IMR-90 (cell line): ENCODE results near the gene NEDD1. TPM values are rescaled to one million over a fixed set of nuclear protein-coding genes. Genes with fewer than 3 reads are reported as not detected.

Source experiments
- ATAC-seq: fragments of 200-7000 bp; cut with Tn5 transposase; 2 replicates; pipeline ENCODE4 v1.9.1; 2020; ENCODE audit warnings: low read depth, mild to moderate bottlenecking, moderate library complexity
- BruUV-seq: library from RNA; stranded (reverse); fragments of 400-500 nt; replicated peaks from 2 replicates; lab custom pipeline; 2021; lab: Mats Ljungman, UMichigan
- CTCF ChIA-PET: fragments of 300-600 bp; formaldehyde crosslinking; extraction: SDS; loops from one replicate; lab custom pipeline; 2021; ENCODE audit warnings: antibody characterized with exemption; lab: Yijun Ruan, JAX
- POLR2A ChIA-PET: fragments of 300-600 bp; sonication (Branson Sonifier 250); formaldehyde crosslinking; loops from one replicate; lab custom pipeline; 2022; ENCODE audit warnings: antibody characterized with exemption; ENCODE audit not compliant: unreplicated experiment; lab: Charles Lee
- DNase-seq: peaks from one replicate; pipeline ENCODE4 v3.0.0; 2013
- H2AFZ ChIP-seq: replicated peaks from 2 replicates; pipeline ENCODE3; 2013; ENCODE audit warnings: low read length, mild to moderate bottlenecking; ENCODE audit not compliant: poor library complexity
- H2AK5ac ChIP-seq: 2 replicates; pipeline ENCODE4 v1.6.1; 2013; ENCODE audit warnings: low read depth, low read length, inconsistent platforms
- H2AK9ac ChIP-seq: replicated peaks from 2 replicates; pipeline ENCODE3; 2013; ENCODE audit warnings: mild to moderate bottlenecking, low read depth, low read length, moderate library complexity; ENCODE audit not compliant: poor library complexity
- H2BK120ac ChIP-seq: 2 replicates; pipeline ENCODE4 v1.6.1; 2013; ENCODE audit warnings: low read depth, low read length, inconsistent platforms
- H2BK15ac ChIP-seq: 3 replicates; pipeline ENCODE4 v1.6.1; 2013; ENCODE audit warnings: low read depth, low read length, inconsistent platforms
- H2BK20ac ChIP-seq: 2 replicates; pipeline ENCODE4 v1.6.1; 2013; ENCODE audit warnings: low read depth, mild to moderate bottlenecking, inconsistent platforms, low read length, moderate library complexity
- H2BK5ac ChIP-seq: 2 replicates; pipeline ENCODE4 v1.6.1; 2013; ENCODE audit warnings: mild to moderate bottlenecking, low read depth, low read length, inconsistent platforms; ENCODE audit not compliant: poor library complexity, severe bottlenecking
- H3K14ac ChIP-seq: replicated peaks from 2 replicates; pipeline ENCODE4 v1.6.1; 2013; ENCODE audit warnings: low read depth, low read length, inconsistent platforms
- H3K18ac ChIP-seq: 2 replicates; pipeline ENCODE4 v1.6.1; 2013; ENCODE audit warnings: low read depth, low read length, control low read depth
- H3K23ac ChIP-seq: 2 replicates; pipeline ENCODE4 v1.6.1; 2013; ENCODE audit warnings: low read depth, low read length, inconsistent platforms
- H3K27ac ChIP-seq: 2 replicates; pipeline ENCODE4 v1.5.1; 2013; ENCODE audit warnings: mild to moderate bottlenecking, control low read depth, low read length; ENCODE audit not compliant: insufficient read depth
- H3K27me3 ChIP-seq: 2 replicates; pipeline ENCODE4 v1.6.1; 2013; ENCODE audit warnings: low read length; ENCODE audit not compliant: control insufficient read depth, insufficient read depth
- H3K36me3 ChIP-seq: 2 replicates; pipeline ENCODE4 v1.6.1; 2013; ENCODE audit warnings: low read length, mixed read lengths; ENCODE audit not compliant: control insufficient read depth, insufficient read depth
- H3K4ac ChIP-seq: 2 replicates; pipeline ENCODE4 v1.6.1; 2013; ENCODE audit warnings: low read depth, low read length, inconsistent platforms
- H3K4me1 ChIP-seq: 2 replicates; pipeline ENCODE4 v1.6.1; 2013; ENCODE audit warnings: low read length, mixed read lengths; ENCODE audit not compliant: control insufficient read depth, insufficient read depth
- H3K4me2 ChIP-seq: 2 replicates; pipeline ENCODE4 v1.6.1; 2013; ENCODE audit warnings: low read depth, mild to moderate bottlenecking, control low read depth, low read length, moderate library complexity
- H3K4me3 ChIP-seq: 2 replicates; pipeline ENCODE4 v1.5.1; 2013; ENCODE audit warnings: low read depth, mild to moderate bottlenecking, control low read depth, low read length, moderate library complexity; ENCODE audit not compliant: insufficient read depth
- H3K56ac ChIP-seq: 2 replicates; pipeline ENCODE4 v1.6.1; 2013; ENCODE audit warnings: low read length, inconsistent platforms; ENCODE audit not compliant: insufficient read depth; ENCODE audit errors: extremely low read depth
- H3K79me1 ChIP-seq, 2 experiments: 2 replicates each; pipeline ENCODE4 v1.6.1; 2013; ENCODE audit warnings: low read length in 2 of 2, inconsistent platforms in 1 of 2, low read depth in 1 of 2
- H3K9ac ChIP-seq: 2 replicates; pipeline ENCODE4 v1.6.1; 2013; ENCODE audit warnings: low read depth, low read length, control low read depth
- H3K9me1 ChIP-seq: 2 replicates; pipeline ENCODE4 v1.6.1; 2013; ENCODE audit warnings: low read length, inconsistent platforms; ENCODE audit not compliant: insufficient read depth
- H3K9me3 ChIP-seq: 2 replicates; pipeline ENCODE4 v1.6.1; 2013; ENCODE audit warnings: low read length; ENCODE audit not compliant: control insufficient read depth, insufficient read depth
- H4K20me1 ChIP-seq: 2 replicates; pipeline ENCODE4 v1.6.1; 2013; ENCODE audit warnings: low read length, inconsistent platforms; ENCODE audit not compliant: insufficient read depth
- H4K5ac ChIP-seq: 2 replicates; pipeline ENCODE4 v1.6.1; 2013; ENCODE audit warnings: mild to moderate bottlenecking, low read depth, low read length, control low read depth
- H4K8ac ChIP-seq, 2 experiments: 2 replicates each; pipeline ENCODE4 v1.6.1; 2013; ENCODE audit warnings: low read depth in 2 of 2, low read length in 2 of 2, control low read depth in 1 of 2, inconsistent platforms in 1 of 2
- H4K91ac ChIP-seq: 2 replicates; pipeline ENCODE4 v1.6.1; 2013; ENCODE audit warnings: low read depth, low read length, inconsistent platforms; ENCODE audit not compliant: insufficient read depth
- BHLHE40 ChIP-seq: fragments of 150-350 bp; IDR thresholded peaks from 2 replicates; pipeline ENCODE4 v1.6.1; 2016; ENCODE audit warnings: mild to moderate bottlenecking, low read depth, low read length
- MAZ ChIP-seq: IDR thresholded peaks from 2 replicates; pipeline ENCODE4 v1.6.1; 2012; ENCODE audit warnings: low read depth, mild to moderate bottlenecking, low read length, improper control_type of control experiment, moderate library complexity, borderline replicate concordance
- WGBS, 2 experiments: methylation state at CpG; one replicate each; pipeline versions ENCODE4 v1.1.5 to v1.1.7; 2013; ENCODE audit warnings: missing lambda C conversion rate in 2 of 2; ENCODE audit not compliant: insufficient read length in 1 of 2; ENCODE audit errors: extremely low coverage in 2 of 2; 5-methylcytosine and 5-hydroxymethylcytosine counted together
- dilution Hi-C: fragments of 300-500 bp; cut with HindIII; formaldehyde crosslinking; loops from one replicate; pipeline ENCODE4 v1.14.3; 2018; ENCODE audit warnings: low sequenced_read_pairs; ENCODE audit not compliant: unreplicated experiment
- in situ Hi-C: fragments of 300-500 bp; cut with MboI; formaldehyde crosslinking; loops from 3 replicates; pipeline ENCODE4 v1.14.3; 2019; ENCODE audit warnings: low sequenced_read_pairs, inconsistent platforms, mixed read lengths
- intact Hi-C: fragments of 100-400 bp; cut with micrococcal nuclease; formaldehyde crosslinking; loops from 2 replicates; pipeline ENCODE4 v1.10.0; 2022
- polyA plus RNA-seq, 3 experiments: library from polyadenylated mRNA; depleted of rRNA; stranded (reverse); fragments of >200 nt; gene quantifications; 2 replicates each; pipeline ENCODE4 v1.2.3, GENCODE V29; 2012; ENCODE audit warnings: low replicate concordance in 1 of 3
- total RNA-seq: library from RNA; depleted of rRNA; stranded (reverse); fragments of >200 nt; gene quantifications from 2 replicates; pipeline ENCODE4 v1.2.3, GENCODE V29; 2012
- TF ChIP-seq, protein P1 (sequence below): fragments of 150-350 bp; IDR thresholded peaks from 2 replicates; pipeline ENCODE4 v1.6.1; 2017; ENCODE audit warnings: mild to moderate bottlenecking, antibody characterized with exemption, low read length, low read depth

The NEDD1 gene
- total and polyA plus RNA-seq, 2 of the 4 experiments (the other 2 are of a cell fraction), result 10.0 to 48.0 TPM

DNA sequence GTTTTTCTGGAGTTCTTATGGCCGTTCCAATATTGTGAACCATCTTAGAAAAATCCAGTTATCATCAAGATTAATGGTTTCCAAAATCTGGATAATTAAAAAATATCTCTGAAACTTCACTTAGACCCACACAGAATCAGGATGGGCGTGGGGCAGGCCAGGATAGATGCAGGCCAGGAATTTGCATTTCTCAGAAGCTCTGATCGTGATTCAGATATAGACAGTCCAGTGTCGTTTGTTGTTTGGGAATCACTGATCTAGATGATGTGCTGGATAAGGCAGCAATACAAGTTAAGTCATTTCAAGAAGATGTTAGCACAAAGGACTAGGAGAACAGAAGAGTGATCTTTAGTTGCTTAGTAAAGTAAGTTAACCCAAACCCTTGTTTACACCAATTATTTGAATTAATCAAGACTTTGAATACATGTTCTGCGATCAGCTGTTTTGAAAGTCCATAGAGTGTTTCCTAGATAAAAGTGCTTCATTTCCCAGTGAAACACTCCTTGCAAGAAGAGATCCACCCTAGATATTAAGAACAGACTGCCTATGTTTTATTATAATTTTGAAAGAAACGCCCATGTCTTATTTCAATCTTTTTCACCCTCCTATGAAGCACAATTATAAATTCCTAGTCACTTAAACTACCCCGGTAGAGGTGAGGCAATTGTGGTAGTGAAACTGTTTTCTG, 90.9 kb downstream of the NEDD1 start:
- Histone ChIP-seq H3K27me3 (peaks cover 13% of the 10 kb centered on the region), H2BK20ac (no peak overlapping the region), H3K36me3 (no peaks in the 10 kb centered on the region), H4K20me1 (no peaks in the 10 kb centered on the region), H3K4ac (no peak overlapping the region), H2BK5ac (no peak overlapping the region), H3K4me2 (no peak overlapping the region), H2AK9ac (no peak overlapping the region), H2AK5ac (no peak overlapping the region), H2AFZ (no peak overlapping the region), H3K79me1 (no peaks in the 10 kb centered on the region), H4K91ac (no peak overlapping the region), H3K56ac (no peak overlapping the region), H3K27ac (no peak overlapping the region), H2BK120ac (no peak overlapping the region), H3K9me3 (no peaks in the 10 kb centered on the region), H3K9me1 (no peaks in the 10 kb centered on the region), H3K14ac (no peak overlapping the region), H3K18ac (no peak overlapping the region), H3K4me1 (no peaks in the 10 kb centered on the region), H3K9ac (no peak overlapping the region), H4K5ac (no peak overlapping the region), H3K4me3 (no peak overlapping the region), H4K8ac (no peak overlapping the region), H3K23ac (no peak overlapping the region), H2BK15ac (no peak overlapping the region)
- dilution Hi-C loops (no loop called here), in situ Hi-C loops (loop anchor here (25.0 kb wide), 1 partner anchor 1389 kb away; no protein-coding TSS in a partner anchor), intact Hi-C loops (no loop called here)
- no peak for TF ChIP-seq BHLHE40
- no peak for TF ChIP-seq MAZ
- TF ChIP-seq, protein P1, sequence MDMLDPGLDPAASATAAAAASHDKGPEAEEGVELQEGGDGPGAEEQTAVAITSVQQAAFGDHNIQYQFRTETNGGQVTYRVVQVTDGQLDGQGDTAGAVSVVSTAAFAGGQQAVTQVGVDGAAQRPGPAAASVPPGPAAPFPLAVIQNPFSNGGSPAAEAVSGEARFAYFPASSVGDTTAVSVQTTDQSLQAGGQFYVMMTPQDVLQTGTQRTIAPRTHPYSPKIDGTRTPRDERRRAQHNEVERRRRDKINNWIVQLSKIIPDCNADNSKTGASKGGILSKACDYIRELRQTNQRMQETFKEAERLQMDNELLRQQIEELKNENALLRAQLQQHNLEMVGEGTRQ, result no peak
- ChIA-PET CTCF (no interaction called here), POLR2A (no interaction called here)
- no TSS peak for BruUV-seq
- whole genome bisulfite sequencing, 2 experiments, result 61% methylated on average over 2 of the region's 7 CpGs; no CpG with 5 or more reads in 1 of the 2 experiments
- ATAC-seq, result no peak
- no peak for DNase-seq
